ENCODE measurements around the gene STK10. TPM values are rescaled to one million over a fixed set of nuclear protein-coding genes. Genes with fewer than 3 reads are reported as not detected.

Gene STK10
- total RNA-seq, 2 donors from 2014 or later, result 14.3 to 17.9 TPM

- 90 to 92% methylated on average over 4 to 9 of the region's 10 CpGs for WGBS, 2 experiments (ENCODE audit: insufficient coverage in 1 of 2, insufficient read length in 1 of 2)
- Mint-ChIP-seq H3K9me3 (no peaks in the 10 kb centered on the region), H3K36me3 (ENCODE audit: low read depth) (peaks cover 4% of the 10 kb centered on the region)
Measured at GRCh38 chr5:172093559-172093958, 94.5 kb downstream of the STK10 start.

DNA sequence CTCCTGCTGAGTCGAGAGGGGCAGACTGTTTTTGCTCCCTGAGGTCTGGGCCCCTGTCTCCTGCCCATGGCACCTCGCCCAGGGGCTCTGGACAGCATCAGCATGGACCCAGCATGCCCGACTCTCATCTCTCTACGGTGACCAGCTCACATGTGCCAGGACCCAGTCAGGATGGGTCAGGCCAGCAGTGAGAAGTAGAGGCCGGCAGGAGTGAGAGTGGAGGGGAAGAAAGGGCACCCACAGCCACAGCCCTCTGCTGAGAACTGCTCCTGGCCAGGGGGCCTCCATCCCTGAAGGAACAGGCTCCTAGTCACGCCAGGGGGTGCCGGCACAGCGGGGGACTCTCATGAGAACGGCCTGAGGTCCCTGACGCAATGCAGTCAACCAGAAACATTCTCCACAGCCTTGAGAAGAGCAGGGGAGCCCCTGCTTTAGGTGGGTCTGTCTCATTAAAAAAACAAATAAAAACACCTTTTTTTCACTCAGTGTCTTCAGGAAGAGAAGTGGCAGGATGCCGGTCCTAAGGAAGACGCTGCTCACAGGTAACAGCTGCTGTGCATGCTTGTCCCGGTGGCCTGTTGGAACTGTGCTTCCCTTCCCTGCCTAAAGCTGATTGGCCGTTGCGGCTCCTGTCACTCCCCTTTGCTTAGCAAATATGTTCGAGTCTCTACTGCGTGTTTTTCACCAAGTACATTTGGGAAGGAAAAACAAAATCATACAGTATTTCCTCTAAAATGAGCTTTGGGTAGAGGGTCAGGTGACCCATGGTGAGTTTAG is 95.9 kb downstream of the STK10 start:
- Mint-ChIP-seq H3K4me3 (no peak overlapping the region), H3K27me3 (ENCODE audit: insufficient read depth) (no peaks in the 10 kb centered on the region)

More at GRCh38 chr5:172093559-172093958, 94.5 kb downstream of the STK10 start:
- Histone ChIP-seq H3K27me3 (ENCODE audit: control insufficient read depth, insufficient read depth, low read length, poor library complexity, severe bottlenecking) (no peaks in the 10 kb centered on the region), H3K9ac (ENCODE audit: extremely low read depth, low read length, poor library complexity, severe bottlenecking) (no peak overlapping the region), H3K27ac (ENCODE audit: low read depth, low read length) (no peak overlapping the region), H3K4me3 (ENCODE audit: low read length) (no peak overlapping the region), H3K36me3 (ENCODE audit: control insufficient read depth, insufficient read depth, low read length) (no peaks in the 10 kb centered on the region), H3K4me1 (ENCODE audit: control insufficient read depth, insufficient read depth, low read length) (no peaks in the 10 kb centered on the region), H3K9me3 (ENCODE audit: control insufficient read depth, low read length) (no peaks in the 10 kb centered on the region)
- H3K4me3 Mint-ChIP-seq, result no peak overlapping the region
- DNase-seq, result no peak
- H3K27ac Mint-ChIP-seq, result no peak overlapping the region
- no peaks in the 10 kb centered on the region for H3K4me1 Mint-ChIP-seq
- TF ChIP-seq, protein P1, sequence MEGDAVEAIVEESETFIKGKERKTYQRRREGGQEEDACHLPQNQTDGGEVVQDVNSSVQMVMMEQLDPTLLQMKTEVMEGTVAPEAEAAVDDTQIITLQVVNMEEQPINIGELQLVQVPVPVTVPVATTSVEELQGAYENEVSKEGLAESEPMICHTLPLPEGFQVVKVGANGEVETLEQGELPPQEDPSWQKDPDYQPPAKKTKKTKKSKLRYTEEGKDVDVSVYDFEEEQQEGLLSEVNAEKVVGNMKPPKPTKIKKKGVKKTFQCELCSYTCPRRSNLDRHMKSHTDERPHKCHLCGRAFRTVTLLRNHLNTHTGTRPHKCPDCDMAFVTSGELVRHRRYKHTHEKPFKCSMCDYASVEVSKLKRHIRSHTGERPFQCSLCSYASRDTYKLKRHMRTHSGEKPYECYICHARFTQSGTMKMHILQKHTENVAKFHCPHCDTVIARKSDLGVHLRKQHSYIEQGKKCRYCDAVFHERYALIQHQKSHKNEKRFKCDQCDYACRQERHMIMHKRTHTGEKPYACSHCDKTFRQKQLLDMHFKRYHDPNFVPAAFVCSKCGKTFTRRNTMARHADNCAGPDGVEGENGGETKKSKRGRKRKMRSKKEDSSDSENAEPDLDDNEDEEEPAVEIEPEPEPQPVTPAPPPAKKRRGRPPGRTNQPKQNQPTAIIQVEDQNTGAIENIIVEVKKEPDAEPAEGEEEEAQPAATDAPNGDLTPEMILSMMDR (conservative IDR thresholded peaks at IDR 0.05), result no peak
- no peaks in the 10 kb centered on the region for H3K27me3 Mint-ChIP-seq (ENCODE audit: insufficient read depth)

DNA sequence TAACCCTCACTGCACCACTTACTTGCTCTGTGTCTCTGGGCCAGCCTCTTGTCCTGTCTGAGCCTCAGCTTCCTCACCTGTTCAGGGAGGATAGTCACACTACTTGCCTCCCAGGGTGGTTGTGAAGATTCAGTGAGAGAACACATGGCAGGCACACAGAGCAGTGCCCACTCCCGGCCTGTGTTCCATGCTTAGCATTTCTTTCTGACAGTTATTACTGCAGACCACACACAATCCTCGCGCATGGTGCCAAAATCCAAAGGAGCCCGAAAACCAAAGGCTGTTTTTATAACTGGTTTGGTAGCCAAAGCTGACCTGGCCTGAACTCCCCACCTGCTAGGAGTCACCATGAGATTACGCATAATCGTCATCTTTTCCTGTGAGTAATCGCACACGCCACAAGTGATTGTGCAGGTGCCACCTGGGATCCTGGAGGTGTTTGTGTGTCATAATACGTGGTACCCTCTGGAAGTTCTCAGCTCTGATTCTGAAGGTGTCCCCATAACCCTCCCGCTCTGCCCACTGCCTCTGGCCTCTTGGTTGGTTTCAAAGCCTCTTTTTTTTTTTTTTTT is 97.0 kb downstream of the STK10 start:
- Mint-ChIP-seq H3K36me3 (ENCODE audit: low read depth) (peaks cover 4% of the 10 kb centered on the region), H3K27ac (no peak overlapping the region), H3K9me3 (no peaks in the 10 kb centered on the region), H3K4me1 (no peaks in the 10 kb centered on the region), H3K4me3 (no peak overlapping the region), H3K27me3 (ENCODE audit: insufficient read depth) (no peaks in the 10 kb centered on the region)
- H3K4me3 ChIP-seq (ENCODE audit: low read length), result no peak overlapping the region
- H3K9ac ChIP-seq (ENCODE audit: extremely low read depth, low read length, poor library complexity, severe bottlenecking), result no peak overlapping the region
- H3K27me3 ChIP-seq (ENCODE audit: control insufficient read depth, insufficient read depth, low read length, poor library complexity, severe bottlenecking), result no peaks in the 10 kb centered on the region
- no peak overlapping the region for H3K27ac ChIP-seq (ENCODE audit: low read depth, low read length)
- no peaks in the 10 kb centered on the region for H3K4me1 ChIP-seq (ENCODE audit: control insufficient read depth, insufficient read depth, low read length)
- peak; percentile 32 for DNase-seq
- no peaks in the 10 kb centered on the region for H3K9me3 ChIP-seq (ENCODE audit: control insufficient read depth, low read length)
- TF ChIP-seq, protein P1 (conservative IDR thresholded peaks at IDR 0.05), result no peak
- WGBS, 2 experiments (ENCODE audit: insufficient coverage in 1 of 2, insufficient read length in 1 of 2), result 93 to 96% methylated on average over 9 to 10 of the region's 10 CpGs
- H3K36me3 ChIP-seq (ENCODE audit: control insufficient read depth, insufficient read depth, low read length), result no peaks in the 10 kb centered on the region

More for the DNA sequence above, 95.9 kb downstream of the STK10 start:
- TF ChIP-seq, protein P1 (conservative IDR thresholded peaks at IDR 0.05), result no peak
- 90 to 94% methylated on average over 12 to 17 of the region's 17 CpGs for WGBS, 2 experiments (ENCODE audit: insufficient coverage in 1 of 2, insufficient read length in 1 of 2)
- Mint-ChIP-seq H3K27ac (no peak overlapping the region), H3K9me3 (no peaks in the 10 kb centered on the region), H3K36me3 (ENCODE audit: low read depth) (peaks cover 4% of the 10 kb centered on the region), H3K4me1 (no peaks in the 10 kb centered on the region)
- Histone ChIP-seq H3K4me1 (ENCODE audit: control insufficient read depth, insufficient read depth, low read length) (no peaks in the 10 kb centered on the region), H3K27ac (ENCODE audit: low read depth, low read length) (no peak overlapping the region), H3K27me3 (ENCODE audit: control insufficient read depth, insufficient read depth, low read length, poor library complexity, severe bottlenecking) (no peaks in the 10 kb centered on the region), H3K9ac (ENCODE audit: extremely low read depth, low read length, poor library complexity, severe bottlenecking) (no peak overlapping the region), H3K36me3 (ENCODE audit: control insufficient read depth, insufficient read depth, low read length) (no peaks in the 10 kb centered on the region), H3K4me3 (ENCODE audit: low read length) (no peak overlapping the region), H3K9me3 (ENCODE audit: control insufficient read depth, low read length) (no peaks in the 10 kb centered on the region)
- no peak for DNase-seq
